RWPE1 (cell line): ENCODE results near the gene OR6B3.

Experiments
- CTCF ChIA-PET: fragments of 350-600 bp; sonication (Branson Sonifier 250); formaldehyde crosslinking; extraction: SDS; loops from one replicate; lab custom pipeline; 2021; lab: Yijun Ruan, JAX
- POLR2A ChIA-PET: fragments of 400-600 bp; formaldehyde crosslinking; extraction: SDS; loops from one replicate; lab custom pipeline; 2020; ENCODE audit warnings: antibody characterized with exemption; ENCODE audit not compliant: low non-redundant PET; lab: Yijun Ruan, JAX
- DNase-seq: peaks from one replicate; pipeline ENCODE4 v3.0.0; 2012; ENCODE audit warnings: low spot score
- H3K27ac ChIP-seq: fragments of 450-650 bp; 2 replicates; pipeline ENCODE4 v1.5.1; 2017
- TF ChIP-seq, protein P1 (sequence below): fragments of 450-650 bp; conservative IDR thresholded peaks from 2 replicates; pipeline ENCODE4 v1.5.1; 2017; ENCODE audit warnings: low read depth, mild to moderate bottlenecking

OR6B3 gene

GRCh38 chr2:240000671-240001070, 52.6 kb downstream of the OR6B3 start:
- no peak for DNase-seq
- H3K27ac ChIP-seq: no peak overlapping the region
- POLR2A ChIA-PET: no interaction called here
- CTCF ChIA-PET: interaction anchor here (0.6 to 0.7 kb wide), 3 partner anchors 166 to 643 kb away, joined by 3 read pairs; no protein-coding TSS in a partner anchor
- TF ChIP-seq, protein P1, sequence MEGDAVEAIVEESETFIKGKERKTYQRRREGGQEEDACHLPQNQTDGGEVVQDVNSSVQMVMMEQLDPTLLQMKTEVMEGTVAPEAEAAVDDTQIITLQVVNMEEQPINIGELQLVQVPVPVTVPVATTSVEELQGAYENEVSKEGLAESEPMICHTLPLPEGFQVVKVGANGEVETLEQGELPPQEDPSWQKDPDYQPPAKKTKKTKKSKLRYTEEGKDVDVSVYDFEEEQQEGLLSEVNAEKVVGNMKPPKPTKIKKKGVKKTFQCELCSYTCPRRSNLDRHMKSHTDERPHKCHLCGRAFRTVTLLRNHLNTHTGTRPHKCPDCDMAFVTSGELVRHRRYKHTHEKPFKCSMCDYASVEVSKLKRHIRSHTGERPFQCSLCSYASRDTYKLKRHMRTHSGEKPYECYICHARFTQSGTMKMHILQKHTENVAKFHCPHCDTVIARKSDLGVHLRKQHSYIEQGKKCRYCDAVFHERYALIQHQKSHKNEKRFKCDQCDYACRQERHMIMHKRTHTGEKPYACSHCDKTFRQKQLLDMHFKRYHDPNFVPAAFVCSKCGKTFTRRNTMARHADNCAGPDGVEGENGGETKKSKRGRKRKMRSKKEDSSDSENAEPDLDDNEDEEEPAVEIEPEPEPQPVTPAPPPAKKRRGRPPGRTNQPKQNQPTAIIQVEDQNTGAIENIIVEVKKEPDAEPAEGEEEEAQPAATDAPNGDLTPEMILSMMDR: no peak

DNA sequence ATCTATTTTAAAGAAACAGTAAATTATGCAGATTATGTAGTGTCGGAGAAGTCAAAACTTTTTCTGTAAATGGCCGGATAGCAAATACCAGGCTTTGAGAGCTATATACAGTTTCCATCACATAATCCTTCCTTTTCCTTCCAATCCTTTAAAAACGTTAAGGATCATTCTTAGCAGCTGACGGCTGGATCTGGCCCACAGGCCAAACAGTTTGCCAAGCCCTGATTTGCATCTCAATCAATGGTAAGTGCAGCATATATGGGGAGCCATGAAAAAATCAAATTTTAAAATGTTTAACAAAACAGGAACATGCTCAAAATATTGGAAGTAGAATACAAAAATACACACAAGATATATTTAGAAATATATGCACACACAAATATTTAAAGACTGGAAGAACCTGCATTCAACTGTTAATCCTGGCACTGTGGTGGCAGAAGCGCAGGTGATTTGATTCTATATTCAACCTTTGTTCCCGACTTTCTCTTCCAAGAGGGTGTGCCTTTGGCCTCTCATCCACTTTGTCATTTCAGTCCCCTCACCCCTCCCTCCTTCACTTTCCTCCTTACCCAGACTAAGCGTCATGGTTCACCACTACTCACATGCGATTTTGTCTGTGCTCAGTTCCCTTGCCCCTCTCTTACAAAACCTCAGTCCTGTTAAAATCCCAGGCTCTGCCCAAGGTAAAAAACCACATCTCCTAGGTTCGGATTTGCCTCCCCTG, 55.5 kb downstream of the OR6B3 start:
- TF ChIP-seq, protein P1: no peak
- H3K27ac ChIP-seq: no peak overlapping the region
- DNase-seq: no peak
- ChIA-PET POLR2A (no interaction called here), CTCF (interaction anchor here (0.9 to 1.3 kb wide), 2 partner anchors 24 to 172 kb away, joined by 3 to 4 read pairs; no protein-coding TSS in a partner anchor)
